Common myeloid progenitor, CD34-positive (primary cell): ENCODE results near the gene BDNF.

Experiments used
- CTCF ChIA-PET: fragments of 350-600 bp; sonication (Branson Sonifier 250); formaldehyde crosslinking; loops from one replicate; lab custom pipeline; 2021; ENCODE audit warnings: antibody characterized with exemption; lab: Charles Lee
- POLR2A ChIA-PET: fragments of 350-600 bp; sonication (Branson Sonifier 250); formaldehyde crosslinking; loops from one replicate; lab custom pipeline; 2021; ENCODE audit warnings: antibody characterized with exemption; lab: Charles Lee
- DNase-seq, 3 donors: peaks; one replicate each; pipeline versions ENCODE4 v3.0.0 to v3.0.0-alpha.2; 2013
- H3K27ac ChIP-seq, 2 experiments: 1 replicate in 1 of 2; 2 replicates in 1 of 2; pipeline ENCODE4 v1.7.0; 2013; ENCODE audit warnings: inconsistent platforms in 2 of 2, low read length in 2 of 2, mild to moderate bottlenecking in 2 of 2, low read depth in 1 of 2, moderate library complexity in 1 of 2; ENCODE audit not compliant: severe bottlenecking in 2 of 2, insufficient read depth in 1 of 2, poor library complexity in 1 of 2
- H3K27me3 ChIP-seq, 5 experiments: replicated peaks in 2 of 5; 1 replicate in 3 of 5; 2 replicates in 2 of 5; pipeline versions ENCODE4 v1.6.1 to v1.7.0; 2013; ENCODE audit warnings: low read length in 4 of 5, mild to moderate bottlenecking in 2 of 5, moderate library complexity in 2 of 5, inconsistent platforms in 1 of 5; ENCODE audit not compliant: insufficient read depth in 5 of 5, control insufficient read depth in 4 of 5
- H3K36me3 ChIP-seq, 4 experiments: 1 replicate in 2 of 4; 2 replicates in 2 of 4; pipeline versions ENCODE4 v1.6.1 to v1.7.0; 2013; ENCODE audit warnings: low read length in 3 of 4, control low read depth in 1 of 4, mild to moderate bottlenecking in 1 of 4; ENCODE audit not compliant: control insufficient read depth in 4 of 4, insufficient read depth in 4 of 4
- H3K4me1 ChIP-seq, 4 experiments: 1 replicate in 3 of 4; 2 replicates in 1 of 4; pipeline versions ENCODE4 v1.6.1 to v1.7.1; 2013; ENCODE audit warnings: low read length in 3 of 4, mild to moderate bottlenecking in 3 of 4, control low read depth in 1 of 4, inconsistent platforms in 1 of 4, moderate library complexity in 1 of 4; ENCODE audit not compliant: control insufficient read depth in 4 of 4, insufficient read depth in 4 of 4; ENCODE audit errors: control extremely low read depth in 1 of 4
- H3K4me3 ChIP-seq, 7 experiments: 1 replicate in 4 of 7; 2 replicates in 3 of 7; pipeline versions ENCODE4 v1.5.1 to v1.7.0; 2013; ENCODE audit warnings: mild to moderate bottlenecking in 7 of 7, low read length in 6 of 7, moderate library complexity in 6 of 7, inconsistent platforms in 2 of 7, low read depth in 2 of 7, control low read depth in 1 of 7; ENCODE audit not compliant: insufficient read depth in 4 of 7, control insufficient read depth in 1 of 7; ENCODE audit errors: extremely low read depth in 1 of 7
- H3K9me3 ChIP-seq, 5 experiments: 1 replicate in 4 of 5; 2 replicates in 1 of 5; pipeline versions ENCODE4 v1.6.1 to v1.7.1; 2013; ENCODE audit warnings: low read length in 4 of 5, mild to moderate bottlenecking in 2 of 5, inconsistent platforms in 1 of 5, low read depth in 1 of 5, moderate library complexity in 1 of 5; ENCODE audit not compliant: control insufficient read depth in 4 of 5, insufficient read depth in 2 of 5; ENCODE audit errors: control extremely low read depth in 1 of 5
- WGBS: methylation state at CpG from one replicate; pipeline ENCODE4 v1.1.5; 2013; ENCODE audit not compliant: insufficient coverage; 5-methylcytosine and 5-hydroxymethylcytosine counted together

Gene BDNF

DNA sequence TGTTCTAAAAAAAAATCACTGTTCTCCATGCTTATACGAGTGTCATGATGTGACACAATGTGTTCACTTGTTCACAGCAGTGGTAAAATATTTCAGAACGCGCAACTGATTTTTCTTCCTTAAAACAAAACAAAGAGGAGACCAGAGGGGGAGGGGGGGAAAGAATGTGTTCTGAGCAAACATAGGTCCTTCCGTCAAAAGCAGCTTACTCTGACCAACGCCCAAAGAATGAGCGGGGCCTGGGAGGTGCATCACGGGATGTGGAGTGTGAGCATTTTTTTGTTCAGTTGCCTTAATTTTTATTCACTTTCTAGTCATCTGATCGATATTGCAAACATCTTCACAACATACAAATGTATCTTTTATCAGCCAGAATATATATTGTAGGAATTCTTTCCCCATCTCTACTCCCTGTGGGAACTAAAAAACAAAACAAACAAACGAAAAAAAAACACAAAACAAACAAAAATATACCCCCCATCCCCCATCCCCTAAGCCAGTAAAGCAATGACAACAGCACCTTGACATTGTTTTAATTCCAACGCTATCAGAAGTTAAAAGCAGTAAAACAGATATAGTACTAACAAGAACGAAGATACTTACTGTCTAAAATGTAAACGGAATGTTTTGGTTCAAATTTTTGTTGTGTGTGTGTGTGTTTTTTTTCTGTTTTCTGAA, 43.3 kb downstream of the BDNF start:
- H3K9me3 ChIP-seq: no peaks in the 10 kb centered on the region
- H3K27me3 ChIP-seq: no peaks in the 10 kb centered on the region
- WGBS: 100% methylated on average over 4 of the region's 12 CpGs
- no peaks in the 10 kb centered on the region for H3K36me3 ChIP-seq
- ChIA-PET POLR2A (no interaction called here), CTCF (no interaction called here)
- H3K4me1 ChIP-seq: no peaks in the 10 kb centered on the region
- H3K4me3 ChIP-seq: no peak overlapping the region
- no peak for DNase-seq
- no peak overlapping the region for H3K27ac ChIP-seq

DNA sequence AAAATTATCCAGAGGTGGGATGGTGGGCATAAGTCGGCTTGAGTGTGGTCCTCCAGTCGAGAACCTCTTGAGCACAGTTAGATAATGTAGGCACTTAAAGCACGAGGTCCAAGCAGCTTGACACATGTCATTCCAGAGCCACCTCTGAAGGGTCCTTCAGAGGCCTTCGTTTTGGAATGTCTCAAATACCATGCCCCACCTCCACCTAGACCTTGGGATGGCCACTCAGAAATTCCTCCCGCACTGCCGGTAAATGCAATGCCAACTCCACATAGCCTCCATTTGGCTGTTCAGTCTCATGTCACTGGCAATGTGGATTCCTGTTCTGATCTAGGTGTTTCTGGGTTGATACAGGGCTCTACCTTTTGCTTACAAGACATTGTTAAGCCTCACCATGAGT, 43.9 kb downstream of the BDNF start:
- ChIA-PET POLR2A (no interaction called here), CTCF (no interaction called here)
- Histone ChIP-seq H3K4me3 (no peak overlapping the region), H3K36me3 (no peaks in the 10 kb centered on the region), H3K27me3 (no peaks in the 10 kb centered on the region), H3K9me3 (no peaks in the 10 kb centered on the region), H3K4me1 (no peaks in the 10 kb centered on the region), H3K27ac (no peak overlapping the region)
- no peak for DNase-seq
- 95% methylated on average over 6 of the region's 6 CpGs for WGBS

DNA sequence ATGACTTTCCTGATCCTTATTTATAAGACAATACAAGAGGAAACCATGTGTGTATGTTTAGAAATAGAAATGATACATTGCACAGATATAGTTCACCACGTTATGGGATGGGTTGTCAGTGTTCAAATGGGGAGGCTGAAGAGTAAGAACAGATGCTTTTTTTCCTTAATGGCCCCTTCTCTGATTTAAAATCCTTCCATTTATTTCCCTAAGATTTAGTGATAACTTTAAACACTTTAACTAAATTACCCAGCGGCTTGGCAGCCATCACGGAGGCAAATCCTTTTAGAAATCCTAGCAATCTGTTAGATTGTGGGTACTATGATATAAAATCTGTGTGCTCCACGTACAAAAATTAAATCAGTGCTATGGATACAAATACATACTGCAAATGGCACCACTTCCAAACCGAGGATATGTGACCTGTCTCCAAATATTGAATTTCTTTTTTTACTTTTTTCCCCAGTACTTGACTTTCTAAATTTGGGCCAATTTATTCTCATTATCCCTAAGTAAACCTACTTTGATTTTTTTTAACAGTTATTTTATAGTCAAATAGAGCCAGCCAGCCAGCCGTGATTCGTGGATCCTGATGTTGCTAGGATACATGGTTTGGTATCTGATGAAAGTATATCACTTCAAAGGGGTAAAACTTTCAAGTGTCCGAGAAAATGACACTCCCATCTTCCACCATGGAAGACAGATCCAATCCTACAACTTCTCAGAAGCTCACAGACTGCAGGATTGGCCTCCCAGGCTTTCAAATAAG, 46.1 kb downstream of the BDNF start:
- ChIA-PET POLR2A (no interaction called here), CTCF (no interaction called here)
- Histone ChIP-seq H3K4me3 (no peak overlapping the region), H3K27me3 (peaks cover 0 to 2% (median 0%) of the 10 kb centered on the region in 5 experiments), H3K4me1 (no peaks in the 10 kb centered on the region), H3K9me3 (no peaks in the 10 kb centered on the region), H3K36me3 (no peaks in the 10 kb centered on the region), H3K27ac (no peak overlapping the region)
- no peak for DNase-seq
- 100% methylated on average over 1 of the region's 8 CpGs for WGBS

DNA sequence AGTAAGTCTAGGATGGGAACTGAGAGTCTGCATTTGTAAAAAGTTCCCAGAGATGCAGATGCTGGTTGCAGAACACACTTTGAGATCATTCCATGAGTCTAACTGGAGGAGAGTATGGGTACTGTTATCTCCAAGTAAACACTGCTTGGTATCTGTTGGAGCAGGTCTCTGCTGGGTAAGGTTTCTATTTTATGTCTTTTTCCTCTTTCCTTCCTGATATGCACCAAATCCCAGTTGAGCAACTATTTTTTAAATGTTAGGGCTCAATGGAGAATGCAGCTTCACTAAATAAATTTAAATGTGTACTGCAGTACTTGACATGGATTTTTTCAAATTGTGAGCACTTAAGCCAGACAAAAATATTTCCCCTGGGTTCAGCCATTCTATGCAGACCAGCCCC, 48.5 kb downstream of the BDNF start:
- CTCF ChIA-PET: no interaction called here
- no peaks in the 10 kb centered on the region for H3K36me3 ChIP-seq
- no peak overlapping the region for H3K4me3 ChIP-seq
- DNase-seq: no peak
- peaks cover 0 to 2% (median 0%) of the 10 kb centered on the region in 5 experiments for H3K27me3 ChIP-seq
- no peaks in the 10 kb centered on the region for H3K4me1 ChIP-seq
- POLR2A ChIA-PET: no interaction called here
- no peaks in the 10 kb centered on the region for H3K9me3 ChIP-seq
- no peak overlapping the region for H3K27ac ChIP-seq

DNA sequence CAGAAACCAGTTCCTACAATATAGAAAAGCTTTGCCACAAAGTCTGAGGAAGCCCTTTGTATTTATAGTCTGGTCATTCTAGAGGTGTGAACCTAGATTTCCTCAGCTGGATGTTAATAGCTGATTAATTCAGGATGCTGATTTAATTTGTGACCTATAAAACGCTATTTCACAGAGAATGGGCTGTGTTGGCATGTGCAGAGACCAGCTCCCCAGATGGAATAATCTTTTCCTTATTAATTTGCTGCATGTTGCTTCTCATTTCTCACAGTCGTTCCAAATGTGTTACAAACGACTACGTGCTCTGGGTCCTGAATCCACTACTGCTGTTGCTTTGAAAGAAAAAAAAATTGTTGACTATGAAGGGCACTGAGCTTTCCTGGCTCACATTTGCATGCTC, 49.3 kb downstream of the BDNF start:
- Histone ChIP-seq H3K27me3 (peaks cover 0 to 2% (median 0%) of the 10 kb centered on the region in 5 experiments), H3K36me3 (no peaks in the 10 kb centered on the region), H3K27ac (no peak overlapping the region), H3K9me3 (no peaks in the 10 kb centered on the region), H3K4me3 (no peak overlapping the region), H3K4me1 (no peaks in the 10 kb centered on the region)
- WGBS: 94% methylated on average over 4 of the region's 4 CpGs
- CTCF ChIA-PET: no interaction called here
- POLR2A ChIA-PET: no interaction called here
- DNase-seq: no peak

DNA sequence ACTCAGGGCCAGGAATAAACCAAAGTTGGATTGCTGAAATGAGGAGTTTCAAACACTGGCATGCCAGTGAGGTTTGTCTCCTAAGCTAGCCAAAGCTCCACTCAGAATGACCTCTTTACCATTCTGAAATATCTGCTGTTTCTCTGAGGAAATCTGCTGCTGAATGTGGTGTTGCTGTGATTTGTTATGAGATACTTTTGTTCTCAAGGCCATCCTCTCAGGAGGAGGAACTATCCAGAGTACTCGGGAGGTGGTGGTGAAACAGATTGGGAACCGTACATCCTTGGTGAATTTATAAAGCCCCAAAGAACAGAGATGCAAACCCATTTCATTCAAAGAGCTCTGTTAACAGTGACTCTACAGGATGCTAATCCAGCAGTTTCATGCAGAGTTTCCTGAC, 50.5 kb downstream of the BDNF start:
- Histone ChIP-seq H3K4me1 (no peaks in the 10 kb centered on the region), H3K36me3 (peaks cover 0 to 2% (median 0%) of the 10 kb centered on the region in 4 experiments), H3K27ac (no peak overlapping the region), H3K27me3 (peaks cover 0 to 2% (median 0%) of the 10 kb centered on the region in 5 experiments), H3K4me3 (no peak overlapping the region), H3K9me3 (no peaks in the 10 kb centered on the region)
- POLR2A ChIA-PET: no interaction called here
- CTCF ChIA-PET: no interaction called here
- DNase-seq: no peak
- WGBS: 100% methylated on average over 2 of the region's 2 CpGs

DNA sequence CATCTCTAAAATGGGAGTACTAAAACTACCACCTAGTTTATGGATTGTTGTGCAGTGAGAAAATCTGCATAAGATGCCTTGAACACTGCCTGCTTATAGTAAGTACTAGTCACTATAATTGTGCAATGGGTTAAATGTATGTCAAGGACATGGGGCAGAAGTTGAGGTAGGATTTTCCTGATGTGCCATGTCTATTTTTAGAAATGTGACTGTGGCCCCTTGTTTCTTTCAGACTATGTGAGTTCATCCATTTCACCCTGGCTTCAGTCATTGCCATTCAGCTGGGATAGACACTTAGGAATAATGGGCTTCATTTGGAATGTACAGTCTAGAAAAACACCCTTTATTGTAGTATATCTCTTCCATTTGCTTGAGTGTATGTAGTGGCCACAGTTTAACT, 51.4 kb downstream of the BDNF start:
- ChIA-PET CTCF (no interaction called here), POLR2A (no interaction called here)
- no peak overlapping the region for H3K4me3 ChIP-seq
- H3K36me3 ChIP-seq: peaks cover 0 to 2% (median 0%) of the 10 kb centered on the region in 4 experiments
- H3K4me1 ChIP-seq: no peaks in the 10 kb centered on the region
- H3K27ac ChIP-seq: no peak overlapping the region
- no peak for DNase-seq
- no peaks in the 10 kb centered on the region for H3K9me3 ChIP-seq
- peaks cover 0 to 2% (median 0%) of the 10 kb centered on the region in 5 experiments for H3K27me3 ChIP-seq
